Lung microvascular endothelial cell (primary cell): Measurements from ENCODE around the gene GHRH. TPM values are rescaled to one million over a fixed set of nuclear protein-coding genes. Genes with fewer than 3 reads are reported as not detected.

ENCODE experiments used
- DNase-seq, 2 donors: peaks; one replicate each; pipeline versions ENCODE4 v3.0.0 to v3.0.0-alpha.2; 2010; ENCODE audit warnings: low read depth in 2 of 2
- total RNA-seq: library from RNA; depleted of rRNA; stranded (reverse); fragments of >200 nt; gene quantifications from 2 replicates; pipeline ENCODE4 v1.2.1, GENCODE V29; 2014

Gene GHRH
- total RNA-seq, 1 donor from 2014 or later, result not detected

- DNase-seq, result no peak
Observed at GRCh38 chr20:37207171-37207570, 54.4 kb downstream of the GHRH start.

- peak in 1 of 2 donors; percentile 18 for DNase-seq
Observed at GRCh38 chr20:37205794-37206193, 55.8 kb downstream of the GHRH start.

GRCh38 chr20:37205130-37205529 lies 56.5 kb downstream of the GHRH start:
- no peak for DNase-seq

GRCh38 chr20:37204056-37204455 lies 57.6 kb downstream of the GHRH start:
- DNase-seq, result no peak

GRCh38 chr20:37202267-37202943 lies 59.2 kb downstream of the GHRH start:
- DNase-seq, result peak; percentile 58 to 81

GRCh38 chr20:37201827-37202162 lies 59.8 kb downstream of the GHRH start:
- DNase-seq, result no peak

Other genes with a start within 250 kb of the GHRH start
- gene RBL1, start 165.8 kb downstream of the GHRH start, total RNA-seq, result 2.6 and 3.9 TPM in 2 replicates
- gene RPN2, start 82.5 kb downstream of the GHRH start, total RNA-seq, result 236 and 252 TPM in 2 replicates
- gene MROH8, start 82.3 kb downstream of the GHRH start, total RNA-seq, result 0.65 and 0.79 TPM in 2 replicates
- 10.1 and 10.5 TPM in 2 replicates for gene MANBAL, start 27.8 kb upstream of the GHRH start, total RNA-seq
- 1.4 and 4.1 TPM in 2 replicates for gene SRC, start 84.3 kb upstream of the GHRH start, total RNA-seq